Activated T-helper 2 cell treated with anti-CD3 and anti-CD28 coated beads, Interferon-gamma antibody, Interleukin-2, Interleukin-4, amounts not matched to agents 10 μg/mL and 5 μg/mL and 100 μg/mL, durations not matched to agents 14 hours and 24 hours and 36 hours (primary cell): ENCODE data around the gene ZKSCAN7. TPM values are rescaled to one million over a fixed set of nuclear protein-coding genes. Genes with fewer than 3 reads are reported as not detected.

ENCODE experiments used
- DNase-seq: peaks from one replicate; pipeline ENCODE4 v3.0.0; 2021; ENCODE audit warnings: low spot score
- H3K27ac Mint-ChIP-seq: one replicate; pipeline ENCODE4 v1.8.0; 2021; ENCODE audit warnings: mixed read lengths
- H3K27me3 Mint-ChIP-seq: one replicate; pipeline ENCODE4 v1.8.0; 2021; ENCODE audit warnings: low read depth, mixed read lengths
- H3K36me3 Mint-ChIP-seq: one replicate; pipeline ENCODE4 v1.8.0; 2021; ENCODE audit warnings: low read depth, mixed read lengths
- H3K4me1 Mint-ChIP-seq: one replicate; pipeline ENCODE4 v1.8.0; 2021; ENCODE audit warnings: low read depth, mixed read lengths
- H3K4me3 Mint-ChIP-seq: one replicate; pipeline ENCODE4 v1.8.0; 2021; ENCODE audit warnings: low read depth, mild to moderate bottlenecking, moderate library complexity, mixed read lengths
- H3K9me3 Mint-ChIP-seq: one replicate; pipeline ENCODE4 v1.8.0; 2021; ENCODE audit warnings: mixed read lengths
- intact Hi-C: fragments of 100-400 bp; cut with micrococcal nuclease; formaldehyde crosslinking; loops from one replicate; pipeline ENCODE4 v1.15.1; 2023
- total RNA-seq: library from RNA; stranded (reverse); gene quantifications from 2 replicates; pipeline ENCODE4 v1.2.3, GENCODE V29; 2022

Gene ZKSCAN7
- total RNA-seq = 0.83 and 1.3 TPM in 2 replicates

GRCh38 chr3:44554626-44555592 is at the start of gene ZKSCAN7:
Gene ZKSCAN7 (plus strand): TSS chr3:44555193. CDS start chr3:44557048, 1,855 bp downstream.
- H3K36me3 Mint-ChIP-seq = peaks cover 15% of the 10 kb centered on the region
- peaks cover 9% of the 10 kb centered on the region for H3K4me1 Mint-ChIP-seq
- no peak within 1 kb of the TSS for H3K27ac Mint-ChIP-seq
- peaks cover 24% of the 10 kb centered on the region for H3K9me3 Mint-ChIP-seq
- peaks cover 2% of the 10 kb centered on the region for H3K27me3 Mint-ChIP-seq
- intact Hi-C loops = no loop called here
- peak; percentile 18 for DNase-seq
- peak within 1 kb of the TSS; percentile 83 for H3K4me3 Mint-ChIP-seq

DNA sequence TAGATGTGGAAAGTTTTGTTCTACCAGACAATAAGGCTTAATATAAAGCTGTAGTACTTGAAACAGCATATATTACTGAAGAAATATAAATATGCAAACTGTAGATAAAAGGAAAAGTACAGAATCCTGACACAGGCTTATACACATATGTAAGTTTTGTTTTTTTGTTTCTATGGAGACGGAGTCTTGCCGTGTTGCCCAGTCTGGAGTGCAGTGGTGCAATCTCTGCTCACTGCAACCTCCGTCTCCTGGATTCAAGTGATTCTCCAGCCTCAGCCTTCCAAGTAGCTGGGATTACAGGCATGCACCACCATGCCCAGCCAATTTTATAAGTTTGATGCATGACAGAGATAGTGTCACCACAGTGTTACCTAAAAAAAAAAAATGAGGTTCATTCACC is 48.4 kb upstream of the ZKSCAN7 start:
- DNase-seq = no peak
- Mint-ChIP-seq H3K9me3 (peaks cover 49% of the 10 kb centered on the region), H3K27me3 (no peaks in the 10 kb centered on the region), H3K27ac (no peak overlapping the region), H3K4me3 (no peak overlapping the region), H3K4me1 (peaks cover 18% of the 10 kb centered on the region), H3K36me3 (peaks cover 64% of the 10 kb centered on the region)
- intact Hi-C loops = no loop called here

- Mint-ChIP-seq H3K27me3 (no peaks in the 10 kb centered on the region), H3K27ac (no peak overlapping the region), H3K4me3 (no peak overlapping the region), H3K36me3 (peaks cover 60% of the 10 kb centered on the region), H3K9me3 (peaks cover 45% of the 10 kb centered on the region), H3K4me1 (peaks cover 19% of the 10 kb centered on the region)
- intact Hi-C loops = no loop called here
- DNase-seq = no peak
These were observed 48.0 kb upstream of the ZKSCAN7 start for GRCh38 chr3:44506961-44507360.

- Mint-ChIP-seq H3K27me3 (no peaks in the 10 kb centered on the region), H3K4me1 (peaks cover 19% of the 10 kb centered on the region), H3K9me3 (peaks cover 26% of the 10 kb centered on the region), H3K36me3 (peaks cover 40% of the 10 kb centered on the region), H3K4me3 (peak overlapping the region; percentile 93), H3K27ac (peak overlapping the region; percentile 62)
- intact Hi-C loops = loop anchor here (1.0 kb wide), 1 partner anchor 70 kb away; no protein-coding TSS in a partner anchor
- DNase-seq = no peak
These were observed 45.5 kb upstream of the ZKSCAN7 start for GRCh38 chr3:44509393-44509921.

DNA sequence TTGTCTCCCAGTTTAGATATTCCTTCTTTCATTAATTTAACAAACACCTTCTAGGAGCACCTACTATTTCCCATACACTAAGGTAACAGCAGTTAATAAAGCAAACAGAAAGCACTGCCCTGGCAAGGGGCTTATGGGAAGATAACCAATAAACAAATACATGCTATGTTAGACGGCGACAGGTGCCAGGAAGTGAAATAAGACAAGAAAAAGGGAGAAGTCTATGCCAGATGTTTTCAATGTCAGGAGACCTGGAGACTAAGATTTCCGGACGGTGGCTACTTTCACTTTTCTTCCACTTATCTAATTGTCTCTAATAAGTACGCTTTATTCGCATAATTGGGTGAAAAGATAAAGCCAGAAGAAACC is 45.0 kb upstream of the ZKSCAN7 start:
- H3K4me3 Mint-ChIP-seq = peak overlapping the region; percentile 93
- H3K36me3 Mint-ChIP-seq = peaks cover 38% of the 10 kb centered on the region
- H3K27ac Mint-ChIP-seq = peak overlapping the region; percentile 84
- no peaks in the 10 kb centered on the region for H3K27me3 Mint-ChIP-seq
- H3K4me1 Mint-ChIP-seq = peaks cover 19% of the 10 kb centered on the region
- intact Hi-C loops = loop anchor here (1.0 to 5.0 kb wide), 5 partner anchors 33 to 252 kb away; partner anchors contain the start of genes KIAA1143, KIF15, TCAIM and ZNF445
- DNase-seq = no peak
- peaks cover 25% of the 10 kb centered on the region for H3K9me3 Mint-ChIP-seq

DNA sequence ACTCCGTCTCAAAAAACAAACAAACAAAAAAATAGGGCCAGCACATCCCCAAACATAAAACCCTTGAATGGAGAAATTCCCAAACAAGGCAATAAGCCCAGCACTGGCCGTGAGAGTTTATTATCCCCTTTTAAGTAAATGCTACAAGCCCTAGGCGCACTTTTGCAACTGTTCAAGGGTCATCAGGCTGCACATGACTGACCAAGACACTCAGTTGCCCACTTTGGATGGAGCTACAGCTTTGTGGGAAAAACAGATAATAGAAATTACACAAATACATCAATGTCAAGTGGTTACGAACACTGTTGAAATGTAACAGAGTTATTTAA is 43.8 kb upstream of the ZKSCAN7 start:
- no peaks in the 10 kb centered on the region for H3K27me3 Mint-ChIP-seq
- no peak for DNase-seq
- H3K36me3 Mint-ChIP-seq = peaks cover 26% of the 10 kb centered on the region
- peaks cover 12% of the 10 kb centered on the region for H3K9me3 Mint-ChIP-seq
- H3K27ac Mint-ChIP-seq = peak overlapping the region; percentile 94
- peak overlapping the region; percentile 93 for H3K4me3 Mint-ChIP-seq
- H3K4me1 Mint-ChIP-seq = peaks cover 19% of the 10 kb centered on the region
- intact Hi-C loops = loop anchor here (5.0 kb wide), 2 partner anchors 189 to 251 kb away; partner anchors contain the start of genes KIAA1143 and KIF15

- H3K27ac Mint-ChIP-seq = no peak overlapping the region
- H3K9me3 Mint-ChIP-seq = no peaks in the 10 kb centered on the region
- DNase-seq = no peak
- peaks cover 8% of the 10 kb centered on the region for H3K36me3 Mint-ChIP-seq
- no peak overlapping the region for H3K4me3 Mint-ChIP-seq
- H3K27me3 Mint-ChIP-seq = peaks cover 4% of the 10 kb centered on the region
- intact Hi-C loops = loop anchor here (5.0 kb wide), 2 partner anchors 191 to 249 kb away; partner anchors contain the start of genes KIAA1143 and KIF15
- H3K4me1 Mint-ChIP-seq = peaks cover 18% of the 10 kb centered on the region
These were observed 41.5 kb upstream of the ZKSCAN7 start for GRCh38 chr3:44513513-44513912.

GRCh38 chr3:44516230-44516629 is 38.8 kb upstream of the ZKSCAN7 start:
- Mint-ChIP-seq H3K36me3 (no peaks in the 10 kb centered on the region), H3K4me3 (no peak overlapping the region), H3K4me1 (peaks cover 8% of the 10 kb centered on the region), H3K27me3 (peaks cover 13% of the 10 kb centered on the region), H3K27ac (no peak overlapping the region), H3K9me3 (no peaks in the 10 kb centered on the region)
- intact Hi-C loops = no loop called here
- DNase-seq = no peak

DNA sequence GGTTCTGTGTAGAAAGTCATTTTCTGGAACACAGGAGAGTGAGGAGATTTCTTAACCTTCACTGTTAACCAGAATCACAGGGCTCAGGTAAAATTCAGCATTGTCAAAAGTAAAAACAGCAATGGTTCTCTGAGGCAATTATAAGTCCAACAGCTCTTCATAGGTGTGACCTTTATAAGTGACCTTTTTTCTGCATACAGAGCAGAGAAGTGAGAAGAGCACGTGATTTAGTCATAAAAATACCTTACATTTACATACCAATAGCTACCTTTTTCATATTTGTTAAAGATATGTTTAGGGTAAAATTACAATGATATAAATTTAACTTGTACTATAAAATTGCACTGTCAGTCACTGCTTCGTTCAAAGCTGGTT is 36.2 kb upstream of the ZKSCAN7 start:
- H3K36me3 Mint-ChIP-seq = no peaks in the 10 kb centered on the region
- H3K4me1 Mint-ChIP-seq = peaks cover 6% of the 10 kb centered on the region
- no peak overlapping the region for H3K27ac Mint-ChIP-seq
- H3K9me3 Mint-ChIP-seq = no peaks in the 10 kb centered on the region
- DNase-seq = no peak
- no peak overlapping the region for H3K4me3 Mint-ChIP-seq
- intact Hi-C loops = no loop called here
- H3K27me3 Mint-ChIP-seq = peaks cover 27% of the 10 kb centered on the region

- peaks cover 6% of the 10 kb centered on the region for H3K4me1 Mint-ChIP-seq
- no peaks in the 10 kb centered on the region for H3K36me3 Mint-ChIP-seq
- H3K27ac Mint-ChIP-seq = no peak overlapping the region
- H3K4me3 Mint-ChIP-seq = no peak overlapping the region
- intact Hi-C loops = no loop called here
- H3K9me3 Mint-ChIP-seq = no peaks in the 10 kb centered on the region
- peaks cover 31% of the 10 kb centered on the region for H3K27me3 Mint-ChIP-seq
- DNase-seq = no peak
These were observed 33.3 kb upstream of the ZKSCAN7 start for GRCh38 chr3:44521721-44522120.

DNA sequence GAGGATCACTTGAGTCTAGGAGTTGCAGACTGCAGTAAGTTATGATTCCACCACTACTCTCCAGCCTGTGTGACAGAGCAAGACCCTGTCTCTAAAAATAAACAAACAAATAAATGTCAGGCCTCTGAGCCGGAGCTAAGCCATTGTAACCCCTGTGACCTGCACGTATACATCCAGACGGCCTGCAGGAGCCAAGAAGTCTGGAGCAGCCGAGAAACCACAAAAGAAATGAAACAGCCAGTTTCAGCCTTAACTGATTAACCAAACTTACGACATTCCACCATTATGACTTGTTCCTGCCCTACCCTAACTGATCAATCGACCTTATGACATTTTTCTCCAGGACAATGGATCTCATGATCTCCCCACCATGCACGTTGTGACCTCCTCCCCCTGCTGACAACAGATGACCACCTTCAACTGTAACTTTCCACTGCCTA is 32.5 kb upstream of the ZKSCAN7 start:
- intact Hi-C loops = no loop called here
- Mint-ChIP-seq H3K4me1 (peaks cover 6% of the 10 kb centered on the region), H3K36me3 (no peaks in the 10 kb centered on the region), H3K4me3 (no peak overlapping the region), H3K9me3 (no peaks in the 10 kb centered on the region), H3K27ac (no peak overlapping the region), H3K27me3 (peaks cover 31% of the 10 kb centered on the region)
- DNase-seq = no peak

GRCh38 chr3:44525060-44525459 is 29.9 kb upstream of the ZKSCAN7 start:
- Mint-ChIP-seq H3K4me3 (no peak overlapping the region), H3K27ac (no peak overlapping the region), H3K36me3 (no peaks in the 10 kb centered on the region), H3K4me1 (no peaks in the 10 kb centered on the region), H3K9me3 (no peaks in the 10 kb centered on the region), H3K27me3 (peaks cover 25% of the 10 kb centered on the region)
- intact Hi-C loops = no loop called here
- DNase-seq = no peak

GRCh38 chr3:44529927-44530326 is 25.1 kb upstream of the ZKSCAN7 start:
- DNase-seq = no peak
- no peak overlapping the region for H3K4me3 Mint-ChIP-seq
- intact Hi-C loops = loop anchor here (5.0 to 10.0 kb wide), 4 partner anchors 95 to 505 kb away; partner anchors contain the start of genes EXOSC7, ZDHHC3 and ZNF197

More at GRCh38 chr3:44529927-44530326, 25.1 kb upstream of the ZKSCAN7 start:
- no peaks in the 10 kb centered on the region for H3K4me1 Mint-ChIP-seq
- H3K36me3 Mint-ChIP-seq = no peaks in the 10 kb centered on the region
- H3K9me3 Mint-ChIP-seq = no peaks in the 10 kb centered on the region
- H3K27me3 Mint-ChIP-seq = peaks cover 2% of the 10 kb centered on the region
- H3K27ac Mint-ChIP-seq = no peak overlapping the region
